GM11168 (cell line): ENCODE results near the gene EXOSC10.
"Not testable (repeated sequence)": the region's sequence is repeated elsewhere in the genome, so short reads cannot be mapped to it uniquely, and the experiment has no call there.

Source experiments
- in situ Hi-C: fragments of 300-500 bp; cut with MboI; formaldehyde crosslinking; loops from one replicate; pipeline ENCODE4 v1.12.0; 2022; ENCODE audit warnings: low sequenced_read_pairs; ENCODE audit not compliant: unreplicated experiment

Gene EXOSC10

GRCh38 chr1:11114966-11115365 lies 15.3 kb upstream of the EXOSC10 start:
- in situ Hi-C loops = no loop called here

- in situ Hi-C loops = no loop called here
Observed at GRCh38 chr1:11109047-11109760, 9.5 kb upstream of the EXOSC10 start.

GRCh38 chr1:11107599-11107998 lies 7.9 kb upstream of the EXOSC10 start:
- in situ Hi-C loops = no loop called here

- in situ Hi-C loops = no loop called here
Observed at GRCh38 chr1:11105586-11105985, 5.9 kb upstream of the EXOSC10 start.

GRCh38 chr1:11101347-11101746 lies 1.7 kb upstream of the EXOSC10 start:
- in situ Hi-C loops = no loop called here

DNA sequence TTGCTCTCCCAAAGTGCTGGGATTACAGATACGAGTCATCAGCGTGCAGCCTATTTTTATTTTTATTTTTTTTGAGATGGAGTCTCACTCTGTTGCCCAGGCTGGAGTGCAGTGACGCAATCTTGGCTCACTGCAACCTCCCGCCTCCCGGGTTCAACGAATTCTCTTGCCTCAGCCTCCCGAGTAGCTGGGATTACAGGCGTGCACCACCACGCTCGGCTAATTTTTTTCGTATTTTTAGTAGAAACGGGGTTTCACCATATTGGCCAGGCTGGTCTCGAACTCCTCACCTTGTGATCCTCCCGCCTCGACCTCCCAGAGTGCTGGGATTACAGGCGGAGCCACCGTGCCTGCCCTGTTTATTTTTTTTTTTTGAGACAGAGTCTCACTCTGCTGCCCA lies 1.1 kb upstream of the EXOSC10 start:
- in situ Hi-C loops = not testable (repeated sequence)

DNA sequence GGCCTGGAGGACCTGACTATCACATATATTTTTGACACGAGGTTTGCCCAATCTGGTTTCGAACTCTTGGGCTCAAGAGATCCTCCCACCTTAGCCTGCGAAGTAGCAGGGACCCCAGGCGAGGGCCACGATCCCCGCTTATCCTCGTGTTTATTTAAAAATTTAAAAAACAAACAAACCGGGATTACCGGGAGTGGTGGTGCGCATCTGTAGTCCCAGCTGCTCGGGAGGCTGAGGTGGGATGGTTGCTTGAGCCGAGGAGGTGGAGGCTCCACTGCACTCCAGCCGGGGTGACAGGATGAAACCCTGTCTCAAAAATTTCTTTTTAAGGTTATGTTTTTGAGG lies 452 bp upstream of the EXOSC10 start:
- in situ Hi-C loops = no loop called here

- in situ Hi-C loops = no loop called here
Observed at GRCh38 chr1:11098931-11099309, 749 bp downstream of the EXOSC10 start.

DNA sequence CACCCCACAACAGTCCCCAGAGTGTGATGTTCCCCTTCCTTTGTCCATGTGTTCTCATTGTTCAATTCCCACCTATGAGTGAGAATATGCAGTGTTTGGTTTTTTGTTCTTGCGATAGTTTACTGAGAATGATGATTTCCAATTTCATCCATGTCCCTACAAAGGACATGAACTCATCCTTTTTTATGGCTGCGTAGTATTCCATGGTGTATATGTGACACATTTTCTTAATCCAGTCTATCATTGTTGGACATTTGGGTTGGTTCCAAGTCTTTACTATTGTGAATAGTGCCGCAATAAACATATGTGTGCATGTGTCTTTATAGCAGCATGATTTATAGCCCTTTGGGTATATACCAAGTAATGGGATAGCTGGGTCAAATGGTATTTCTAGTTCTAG lies 15.9 kb downstream of the EXOSC10 start:
- in situ Hi-C loops = not testable (repeated sequence)

DNA sequence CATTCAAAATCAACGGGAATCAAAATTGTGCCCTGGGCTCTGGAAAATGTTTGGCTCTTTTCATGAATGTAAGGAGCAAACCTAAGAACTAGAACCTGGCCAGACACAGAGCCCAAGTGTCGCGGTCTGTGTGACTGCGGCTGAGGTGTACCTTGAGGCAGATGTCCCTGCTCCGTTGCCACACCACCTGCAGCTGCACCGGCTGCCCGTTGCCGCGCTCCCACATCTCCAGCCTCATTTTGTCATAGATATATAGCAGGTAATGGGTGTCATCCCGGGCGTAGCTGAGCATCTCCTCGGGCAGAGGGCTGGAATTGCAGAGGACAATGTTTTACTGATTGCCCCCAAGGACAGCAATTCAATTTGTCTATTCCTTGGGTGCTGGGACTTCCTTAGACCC lies 18.7 kb downstream of the EXOSC10 start:
- in situ Hi-C loops = no loop called here

- in situ Hi-C loops = no loop called here
Observed at GRCh38 chr1:11078631-11079030, 21.0 kb downstream of the EXOSC10 start.

- in situ Hi-C loops = loop anchor here (25.0 kb wide), 1 partner anchor 564 kb away; no protein-coding TSS in a partner anchor
Observed at GRCh38 chr1:11073398-11073797, 26.3 kb downstream of the EXOSC10 start.

GRCh38 chr1:11072216-11072917 lies 27.3 kb downstream of the EXOSC10 start:
- in situ Hi-C loops = loop anchor here (25.0 kb wide), 1 partner anchor 565 kb away; no protein-coding TSS in a partner anchor

- in situ Hi-C loops = loop anchor here (25.0 kb wide), 1 partner anchor 566 kb away; no protein-coding TSS in a partner anchor
Observed at GRCh38 chr1:11071463-11072215, 28.0 kb downstream of the EXOSC10 start.

DNA sequence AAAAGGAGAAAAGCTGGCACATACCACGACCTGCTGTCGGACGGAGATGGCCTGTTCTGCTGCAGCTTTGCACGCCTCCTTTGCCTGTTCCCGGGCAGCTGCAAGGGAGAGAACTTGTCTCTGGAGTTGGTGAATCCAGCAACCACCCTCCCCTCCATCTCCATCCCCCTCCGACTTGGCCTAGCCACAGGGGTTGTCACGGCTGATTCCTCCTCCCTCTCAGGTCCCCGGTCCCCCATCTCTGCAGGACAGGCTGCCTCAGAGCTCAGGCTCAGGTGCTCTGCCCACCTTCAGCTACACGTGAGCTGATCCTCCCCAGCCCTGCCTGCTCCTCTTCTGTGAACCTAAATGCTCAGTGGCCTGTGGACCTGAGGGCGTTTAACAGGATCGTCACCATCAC lies 28.8 kb downstream of the EXOSC10 start:
- in situ Hi-C loops = loop anchor here (25.0 kb wide), 1 partner anchor 566 kb away; no protein-coding TSS in a partner anchor

GRCh38 chr1:11068600-11069473 lies 30.8 kb downstream of the EXOSC10 start:
- in situ Hi-C loops = loop anchor here (25.0 kb wide), 1 partner anchor 568 kb away; no protein-coding TSS in a partner anchor

GRCh38 chr1:11067716-11068599 lies 31.7 kb downstream of the EXOSC10 start:
- in situ Hi-C loops = loop anchor here (25.0 kb wide), 1 partner anchor 569 kb away; no protein-coding TSS in a partner anchor

GRCh38 chr1:11065796-11066195 lies 33.9 kb downstream of the EXOSC10 start:
- in situ Hi-C loops = loop anchor here (25.0 kb wide), 1 partner anchor 572 kb away; no protein-coding TSS in a partner anchor

- in situ Hi-C loops = loop anchor here (25.0 kb wide), 1 partner anchor 572 kb away; no protein-coding TSS in a partner anchor
Observed at GRCh38 chr1:11064942-11065341, 34.7 kb downstream of the EXOSC10 start.
